Neural cell (in vitro differentiated cells): Measurements from ENCODE around the gene ABHD14A. TPM values are rescaled to one million over a fixed set of nuclear protein-coding genes. Genes with fewer than 3 reads are reported as not detected.

Experiments
- H2AFZ ChIP-seq: fragments of 200-600, 300-800 bp; sonication (generic), shearing (Covaris generic); 2 replicates; pipeline ENCODE4 v1.6.0; 2014; ENCODE audit warnings: low read depth, mild to moderate bottlenecking, antibody characterized with exemption, low read length, moderate library complexity
- H3F3A ChIP-seq: fragments of 200-600 bp; shearing (Covaris generic); 2 replicates; pipeline ENCODE4 v1.6.1; 2016; ENCODE audit warnings: mild to moderate bottlenecking, moderate library complexity, mixed read lengths, antibody characterized with exemption, low read length; ENCODE audit not compliant: insufficient read depth, poor library complexity, severe bottlenecking
- H3K27ac ChIP-seq: fragments of 200-600, 300-800 bp; sonication (generic), shearing (Covaris generic); 2 replicates; pipeline ENCODE4 v1.5.1; 2014; ENCODE audit warnings: mild to moderate bottlenecking, low read length, moderate library complexity
- H3K27me3 ChIP-seq: fragments of 300-800, 200-600 bp; sonication (generic), shearing (Covaris generic); 2 replicates; pipeline ENCODE4 v1.6.0; 2014; ENCODE audit warnings: mild to moderate bottlenecking, low read depth, low read length, moderate library complexity; ENCODE audit not compliant: insufficient read depth
- H3K36me3 ChIP-seq: fragments of 300-800, 200-600 bp; sonication (generic), shearing (Covaris generic); 2 replicates; pipeline ENCODE4 v1.5.1; 2014; ENCODE audit warnings: mild to moderate bottlenecking, antibody characterized with exemption, low read length, moderate library complexity; ENCODE audit not compliant: insufficient read depth
- H3K4me2 ChIP-seq: fragments of 300-800, 200-600 bp; sonication (generic), shearing (Covaris generic); 2 replicates; pipeline ENCODE4 v1.6.0; 2014; ENCODE audit warnings: mild to moderate bottlenecking, low read length
- H3K4me3 ChIP-seq: fragments of 300-800, 200-600 bp; sonication (generic), shearing (Covaris generic); 2 replicates; pipeline ENCODE4 v1.5.1; 2014; ENCODE audit warnings: mild to moderate bottlenecking, low read length, moderate library complexity
- H3K79me2 ChIP-seq: fragments of 200-600 bp; shearing (Covaris generic); replicated peaks from 2 replicates; pipeline ENCODE4 v1.6.0; 2014; ENCODE audit warnings: mild to moderate bottlenecking, low read length, moderate library complexity; ENCODE audit not compliant: insufficient read depth
- H3K9ac ChIP-seq: fragments of 300-800, 200-600 bp; sonication (generic), shearing (Covaris generic); 2 replicates; pipeline ENCODE4 v1.6.1; 2016; ENCODE audit warnings: mild to moderate bottlenecking, low read length, mixed read lengths
- H3K9me2 ChIP-seq: fragments of 200-600 bp; shearing (Covaris generic); 2 replicates; pipeline ENCODE4 v1.6.1; 2016; ENCODE audit warnings: mild to moderate bottlenecking, low read length, mixed read lengths; ENCODE audit not compliant: insufficient read depth
- H3K9me3 ChIP-seq: fragments of 200-600, 300-800 bp; sonication (generic), shearing (Covaris generic); 2 replicates; pipeline ENCODE4 v1.6.1; 2016; ENCODE audit warnings: mild to moderate bottlenecking, mixed run types, low read length, moderate library complexity, mixed read lengths
- H4K20me1 ChIP-seq: fragments of 200-600 bp; shearing (Covaris generic); 2 replicates; pipeline ENCODE4 v1.6.1; 2016; ENCODE audit warnings: mild to moderate bottlenecking, mixed run types; ENCODE audit not compliant: insufficient read depth
- EP300 ChIP-seq: fragments of 450-650 bp; conservative IDR thresholded peaks from 2 replicates; pipeline ENCODE4 v1.6.1; 2014; ENCODE audit warnings: antibody characterized with exemption, mild to moderate bottlenecking, moderate library complexity; ENCODE audit not compliant: poor library complexity, severe bottlenecking
- EZH2 ChIP-seq: fragments of 200-600, 300-800 bp; shearing (Covaris generic), sonication (generic); IDR thresholded peaks from 2 replicates; pipeline ENCODE4 v1.6.1; 2014; ENCODE audit warnings: antibody characterized with exemption, low read length, borderline replicate concordance, mild to moderate bottlenecking; ENCODE audit not compliant: insufficient read depth, poor library complexity, severe bottlenecking
- MXI1 ChIP-seq: fragments of 450-650 bp; conservative IDR thresholded peaks from 2 replicates; pipeline ENCODE4 v1.6.1; 2014; ENCODE audit warnings: antibody characterized with exemption, mild to moderate bottlenecking; ENCODE audit not compliant: poor library complexity, severe bottlenecking
- POLR2AphosphoS5 ChIP-seq: IDR thresholded peaks from 2 replicates; pipeline ENCODE4 v1.6.1; 2012
- RAD21 ChIP-seq: fragments of 450-650 bp; conservative IDR thresholded peaks from 2 replicates; pipeline ENCODE4 v1.6.1; 2014; ENCODE audit warnings: antibody characterized with exemption, mild to moderate bottlenecking, moderate library complexity
- REST ChIP-seq: IDR thresholded peaks from 2 replicates; pipeline ENCODE4 v1.6.1; 2012; ENCODE audit warnings: borderline replicate concordance
- SMC3 ChIP-seq: fragments of 450-650 bp; conservative IDR thresholded peaks from 2 replicates; pipeline ENCODE4 v1.6.1; 2014; ENCODE audit warnings: antibody characterized with exemption, mild to moderate bottlenecking, moderate library complexity; ENCODE audit not compliant: poor library complexity
- TAF1 ChIP-seq: IDR thresholded peaks from 2 replicates; pipeline ENCODE4 v1.6.1; 2012; ENCODE audit warnings: low read depth
- polyA plus RNA-seq: library from polyadenylated mRNA; depleted of rRNA; stranded (reverse); fragments of >200 nt; gene quantifications from 2 replicates; pipeline ENCODE4 v1.2.3, GENCODE V29; 2014
- TF ChIP-seq, protein P1 (sequence below): fragments of 450-650 bp; IDR thresholded peaks from 2 replicates; pipeline ENCODE4 v1.5.1; 2014; ENCODE audit warnings: antibody characterized with exemption, mild to moderate bottlenecking, moderate library complexity; ENCODE audit not compliant: poor library complexity, severe bottlenecking

Gene ABHD14A
- polyA plus RNA-seq, 1 donor from 2014 or later: 57.8 TPM

DNA sequence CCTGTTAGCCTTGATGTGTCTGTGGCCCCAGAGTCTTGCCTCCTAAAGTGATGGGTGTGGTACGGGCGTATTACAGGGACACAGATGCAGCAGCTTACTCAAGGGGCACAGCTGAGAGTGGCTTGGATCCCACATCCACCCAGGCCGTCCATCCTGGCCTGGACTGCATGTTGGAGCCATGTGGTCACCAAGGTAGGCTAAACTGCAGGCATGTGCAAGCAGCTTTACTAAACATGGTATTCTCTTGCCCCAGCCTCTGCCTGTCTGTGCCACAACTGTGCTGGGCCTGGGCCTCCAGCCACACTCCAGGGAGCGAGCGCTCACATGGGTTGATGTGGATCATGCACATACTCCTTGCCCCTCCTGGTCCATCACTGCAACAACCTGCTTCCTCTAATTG lies 25.7 kb upstream of the ABHD14A start:
- Histone ChIP-seq H3K27me3 (no peaks in the 10 kb centered on the region), H3F3A (no peaks in the 10 kb centered on the region)

DNA sequence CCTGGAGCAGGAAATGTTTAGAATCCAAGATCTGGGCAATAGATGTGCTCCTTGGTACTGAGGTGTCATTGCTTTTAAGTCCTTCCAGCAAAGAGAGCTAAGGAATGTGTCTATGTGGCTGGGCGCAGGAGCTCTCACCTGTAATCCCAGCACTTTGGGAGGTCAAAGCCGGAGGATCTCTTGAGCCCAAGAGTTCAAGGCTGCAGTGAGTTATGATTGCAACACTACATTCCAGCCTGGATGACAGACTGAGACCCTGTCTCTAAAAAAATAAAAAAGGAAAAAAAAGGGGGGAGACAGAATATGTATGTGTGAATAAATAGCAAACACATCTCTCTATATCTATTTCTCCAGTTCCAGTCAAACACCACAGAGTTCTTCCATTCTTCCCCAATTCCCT lies 24.0 kb upstream of the ABHD14A start:
- H3K79me2 ChIP-seq: no peaks in the 10 kb centered on the region
- no peak overlapping the region for H3K4me3 ChIP-seq
- no peak for TF ChIP-seq SMC3
- TF ChIP-seq RAD21: no peak
- TF ChIP-seq TAF1: no peak
- TF ChIP-seq POLR2AphosphoS5: no peak
- TF ChIP-seq EZH2: no peak
- no peaks in the 10 kb centered on the region for H3K9me3 ChIP-seq
- H3K27ac ChIP-seq: no peak overlapping the region
- H3K9ac ChIP-seq: no peak overlapping the region
- no peak overlapping the region for H3K4me2 ChIP-seq
- H3K9me2 ChIP-seq: no peaks in the 10 kb centered on the region
- no peak overlapping the region for H2AFZ ChIP-seq
- H3K27me3 ChIP-seq: peaks cover 7% of the 10 kb centered on the region
- H3K36me3 ChIP-seq: no peaks in the 10 kb centered on the region
- H3F3A ChIP-seq: no peaks in the 10 kb centered on the region
- no peaks in the 10 kb centered on the region for H4K20me1 ChIP-seq

More for the DNA sequence above, 25.7 kb upstream of the ABHD14A start:
- H3K4me2 ChIP-seq: no peak overlapping the region
- H3K4me3 ChIP-seq: no peak overlapping the region
- H3K9me2 ChIP-seq: no peaks in the 10 kb centered on the region
- no peak overlapping the region for H3K9ac ChIP-seq
- H2AFZ ChIP-seq: no peak overlapping the region
- H4K20me1 ChIP-seq: no peaks in the 10 kb centered on the region
- no peaks in the 10 kb centered on the region for H3K79me2 ChIP-seq
- H3K36me3 ChIP-seq: no peaks in the 10 kb centered on the region
- no peaks in the 10 kb centered on the region for H3K9me3 ChIP-seq
- H3K27ac ChIP-seq: no peak overlapping the region
- TF ChIP-seq EZH2: no peak
- TF ChIP-seq REST: no peak
- TF ChIP-seq, protein P1, sequence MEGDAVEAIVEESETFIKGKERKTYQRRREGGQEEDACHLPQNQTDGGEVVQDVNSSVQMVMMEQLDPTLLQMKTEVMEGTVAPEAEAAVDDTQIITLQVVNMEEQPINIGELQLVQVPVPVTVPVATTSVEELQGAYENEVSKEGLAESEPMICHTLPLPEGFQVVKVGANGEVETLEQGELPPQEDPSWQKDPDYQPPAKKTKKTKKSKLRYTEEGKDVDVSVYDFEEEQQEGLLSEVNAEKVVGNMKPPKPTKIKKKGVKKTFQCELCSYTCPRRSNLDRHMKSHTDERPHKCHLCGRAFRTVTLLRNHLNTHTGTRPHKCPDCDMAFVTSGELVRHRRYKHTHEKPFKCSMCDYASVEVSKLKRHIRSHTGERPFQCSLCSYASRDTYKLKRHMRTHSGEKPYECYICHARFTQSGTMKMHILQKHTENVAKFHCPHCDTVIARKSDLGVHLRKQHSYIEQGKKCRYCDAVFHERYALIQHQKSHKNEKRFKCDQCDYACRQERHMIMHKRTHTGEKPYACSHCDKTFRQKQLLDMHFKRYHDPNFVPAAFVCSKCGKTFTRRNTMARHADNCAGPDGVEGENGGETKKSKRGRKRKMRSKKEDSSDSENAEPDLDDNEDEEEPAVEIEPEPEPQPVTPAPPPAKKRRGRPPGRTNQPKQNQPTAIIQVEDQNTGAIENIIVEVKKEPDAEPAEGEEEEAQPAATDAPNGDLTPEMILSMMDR: no peak
- TF ChIP-seq RAD21: no peak
- TF ChIP-seq EP300: no peak
- TF ChIP-seq SMC3: no peak
- TF ChIP-seq POLR2AphosphoS5: no peak
- TF ChIP-seq TAF1: no peak
- no peak for TF ChIP-seq MXI1

DNA sequence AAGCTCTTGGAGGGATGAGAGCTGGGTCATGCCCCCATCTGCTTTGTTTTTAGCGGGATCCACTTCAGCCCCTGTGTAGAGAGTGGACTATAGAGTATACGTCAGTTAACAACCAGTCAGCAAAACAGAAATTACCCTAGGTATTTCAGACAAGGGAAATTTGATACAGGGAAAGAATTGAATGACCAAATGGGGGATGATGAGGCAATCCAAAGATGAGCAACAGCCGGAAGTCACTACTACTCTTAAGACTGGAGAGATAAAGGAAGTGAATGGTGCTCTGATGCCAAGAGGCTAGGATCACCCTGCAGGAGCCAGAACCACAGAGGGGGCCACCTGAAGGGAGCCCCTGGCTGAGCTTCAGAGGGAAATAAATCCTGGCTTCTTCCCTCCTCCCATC lies 21.4 kb upstream of the ABHD14A start:
- no peak overlapping the region for H3K9ac ChIP-seq
- H4K20me1 ChIP-seq: no peaks in the 10 kb centered on the region
- no peak overlapping the region for H3K27ac ChIP-seq
- H3K79me2 ChIP-seq: no peaks in the 10 kb centered on the region
- peaks cover 14% of the 10 kb centered on the region for H3K27me3 ChIP-seq
- no peak overlapping the region for H3K4me2 ChIP-seq
- no peak overlapping the region for H3K4me3 ChIP-seq
- H3F3A ChIP-seq: no peaks in the 10 kb centered on the region
- no peaks in the 10 kb centered on the region for H3K9me2 ChIP-seq
- H3K36me3 ChIP-seq: no peaks in the 10 kb centered on the region
- no peak overlapping the region for H2AFZ ChIP-seq
- TF ChIP-seq EZH2: no peak
- no peak for TF ChIP-seq TAF1
- TF ChIP-seq POLR2AphosphoS5: no peak
- TF ChIP-seq SMC3: no peak
- TF ChIP-seq MXI1: no peak
- no peak for TF ChIP-seq REST
- no peak for TF ChIP-seq RAD21
- no peak for TF ChIP-seq EP300
- TF ChIP-seq, protein P1: no peak
- H3K9me3 ChIP-seq: no peaks in the 10 kb centered on the region
